NCI-H510A treated with DMSO at 0.1 percent for 48 hours (cell line): Measurements from ENCODE around the gene XPO4.
A peak's percentile ranks its signal among the peaks of the same experiment; 100 is the strongest.
"Not testable (repeated sequence)": the region's sequence is repeated elsewhere in the genome, so short reads cannot be mapped to it uniquely, and the experiment has no call there.

ENCODE experiments used
- DNase-seq: peaks from one replicate; lab custom pipeline; 2025; lab: John Stamatoyannopoulos, UW

The XPO4 gene

GRCh38 chr13:20891034-20891433 is 11.5 kb downstream of the XPO4 start:
- no peak for DNase-seq

GRCh38 chr13:20890540-20890939 is 12.0 kb downstream of the XPO4 start:
- not testable (repeated sequence) for DNase-seq

- DNase-seq, result no peak
Measured at GRCh38 chr13:20882206-20882605, 20.3 kb downstream of the XPO4 start.

- DNase-seq, result no peak
Measured at GRCh38 chr13:20877902-20878301, 24.6 kb downstream of the XPO4 start.

GRCh38 chr13:20876802-20877201 is 25.7 kb downstream of the XPO4 start:
- not testable (repeated sequence) for DNase-seq

- not testable (repeated sequence) for DNase-seq
Measured at GRCh38 chr13:20874439-20874838, 28.1 kb downstream of the XPO4 start.

- no peak for DNase-seq
Measured at GRCh38 chr13:20873348-20873747, 29.2 kb downstream of the XPO4 start.

GRCh38 chr13:20870829-20871228 is 31.7 kb downstream of the XPO4 start:
- no peak for DNase-seq

- DNase-seq, result peak; percentile 11
Measured at GRCh38 chr13:20869540-20869939, 33.0 kb downstream of the XPO4 start.

GRCh38 chr13:20867408-20867807 is 35.1 kb downstream of the XPO4 start:
- DNase-seq, result no peak

GRCh38 chr13:20861666-20862065 is 40.9 kb downstream of the XPO4 start:
- DNase-seq, result not testable (repeated sequence)

- no peak for DNase-seq
Measured at GRCh38 chr13:20860844-20861243, 41.7 kb downstream of the XPO4 start.

- DNase-seq, result no peak
Measured at GRCh38 chr13:20856650-20857049, 45.9 kb downstream of the XPO4 start.

- DNase-seq, result no peak
Measured at GRCh38 chr13:20851844-20852402, 50.6 kb downstream of the XPO4 start.

GRCh38 chr13:20848944-20849343 is 53.6 kb downstream of the XPO4 start:
- DNase-seq, result peak; percentile 21

- DNase-seq, result no peak
Measured at GRCh38 chr13:20848203-20848602, 54.3 kb downstream of the XPO4 start.

GRCh38 chr13:20847296-20847695 is 55.2 kb downstream of the XPO4 start:
- no peak for DNase-seq

- no peak for DNase-seq
Measured at GRCh38 chr13:20843166-20843565, 59.4 kb downstream of the XPO4 start.

- DNase-seq, result no peak
Measured at GRCh38 chr13:20840568-20840967, 62.0 kb downstream of the XPO4 start.

- no peak for DNase-seq
Measured at GRCh38 chr13:20833900-20834679, 68.5 kb downstream of the XPO4 start.

- DNase-seq, result no peak
Measured at GRCh38 chr13:20832861-20833260, 69.7 kb downstream of the XPO4 start.

- DNase-seq, result no peak
Measured at GRCh38 chr13:20831933-20832332, 70.6 kb downstream of the XPO4 start.

- no peak for DNase-seq
Measured at GRCh38 chr13:20831254-20831653, 71.3 kb downstream of the XPO4 start.
